Measurements from ENCODE around the gene FAM131B. TPM values are rescaled to one million over a fixed set of nuclear protein-coding genes. Genes with fewer than 3 reads are reported as not detected.

Gene FAM131B
- total and polyA plus RNA-seq, 9 of the 15 experiments (the other 6 are each of a cell fraction or from before 2014, with no cell fraction given), result 0.03 to 0.04 TPM; not detected in 7

- Histone ChIP-seq H3K79me2 (ENCODE audit: control insufficient read depth, insufficient read depth, low read length) (no peaks in the 10 kb centered on the region), H3K27me3 (ENCODE audit: control insufficient read depth in 2 of 2, insufficient read depth in 2 of 2, low read length in 2 of 2) (peaks cover 32 to 65% of the 10 kb centered on the region in 2 experiments; a peak in 4 of 5 replicates), H2AFZ (ENCODE audit: low read depth, low read length) (no peak overlapping the region), H3K9ac (ENCODE audit: insufficient read depth in 1 of 2, low read depth in 2 of 2, low read length in 2 of 2) (no peak overlapping the region), H3K4me2 (ENCODE audit: insufficient read depth, low read length) (no peak overlapping the region), H3K4me3 (no peak overlapping the region), H3K4me1 (replicated peaks in 1 of 2; ENCODE audit: control insufficient read depth in 2 of 2, insufficient read depth in 2 of 2, low read length in 2 of 2) (peaks cover 0 to 19% of the 10 kb centered on the region in 2 experiments; a peak in 2 of 5 replicates), H3K9me3 (replicated peaks; ENCODE audit: control insufficient read depth, insufficient read depth, low read depth, low read length) (no peaks in the 10 kb centered on the region), H4K20me1 (replicated peaks; ENCODE audit: control insufficient read depth, insufficient read depth, low read length) (peaks cover 25% of the 10 kb centered on the region), H3K27ac (ENCODE audit: extremely low read depth, low read depth, low read length) (no peak overlapping the region), H3K36me3 (ENCODE audit: control insufficient read depth, insufficient read depth, low read length) (peaks cover 20% of the 10 kb centered on the region; the same call in 1 of the 3 replicates), H3K9me1 (ENCODE audit: control insufficient read depth, insufficient read depth, low read length) (peaks cover 3% of the 10 kb centered on the region)
- ChIA-PET POLR2A (interaction anchor here (4.3 to 9.7 kb wide), 2 partner anchors 10 to 11 kb away, joined by 46 to 131 read pairs; partner anchors contain the start of gene EPHA1), CTCF (ENCODE audit: low intra/inter-chr PET ratio) (interaction anchor here (1.4 kb wide), 1 partner anchor 342 kb away, joined by 4 read pairs; no protein-coding TSS in a partner anchor)
- WGBS (ENCODE audit: insufficient coverage, low coverage, missing lambda C conversion rate), result 22% methylated on average over 6 of the region's 6 CpGs
- no TSS peak for BruUV-seq (replicated peaks)
- intact Hi-C loops (cut with micrococcal nuclease) (no loop called here), in situ Hi-C loops (cut with MboI) (no loop called here)
- FAIRE-seq, result no peak
- no peak for DNase-seq (ENCODE audit: extremely low read depth in 1 of 4, low spot score in 3 of 4)
- TF ChIP-seq, protein P1, sequence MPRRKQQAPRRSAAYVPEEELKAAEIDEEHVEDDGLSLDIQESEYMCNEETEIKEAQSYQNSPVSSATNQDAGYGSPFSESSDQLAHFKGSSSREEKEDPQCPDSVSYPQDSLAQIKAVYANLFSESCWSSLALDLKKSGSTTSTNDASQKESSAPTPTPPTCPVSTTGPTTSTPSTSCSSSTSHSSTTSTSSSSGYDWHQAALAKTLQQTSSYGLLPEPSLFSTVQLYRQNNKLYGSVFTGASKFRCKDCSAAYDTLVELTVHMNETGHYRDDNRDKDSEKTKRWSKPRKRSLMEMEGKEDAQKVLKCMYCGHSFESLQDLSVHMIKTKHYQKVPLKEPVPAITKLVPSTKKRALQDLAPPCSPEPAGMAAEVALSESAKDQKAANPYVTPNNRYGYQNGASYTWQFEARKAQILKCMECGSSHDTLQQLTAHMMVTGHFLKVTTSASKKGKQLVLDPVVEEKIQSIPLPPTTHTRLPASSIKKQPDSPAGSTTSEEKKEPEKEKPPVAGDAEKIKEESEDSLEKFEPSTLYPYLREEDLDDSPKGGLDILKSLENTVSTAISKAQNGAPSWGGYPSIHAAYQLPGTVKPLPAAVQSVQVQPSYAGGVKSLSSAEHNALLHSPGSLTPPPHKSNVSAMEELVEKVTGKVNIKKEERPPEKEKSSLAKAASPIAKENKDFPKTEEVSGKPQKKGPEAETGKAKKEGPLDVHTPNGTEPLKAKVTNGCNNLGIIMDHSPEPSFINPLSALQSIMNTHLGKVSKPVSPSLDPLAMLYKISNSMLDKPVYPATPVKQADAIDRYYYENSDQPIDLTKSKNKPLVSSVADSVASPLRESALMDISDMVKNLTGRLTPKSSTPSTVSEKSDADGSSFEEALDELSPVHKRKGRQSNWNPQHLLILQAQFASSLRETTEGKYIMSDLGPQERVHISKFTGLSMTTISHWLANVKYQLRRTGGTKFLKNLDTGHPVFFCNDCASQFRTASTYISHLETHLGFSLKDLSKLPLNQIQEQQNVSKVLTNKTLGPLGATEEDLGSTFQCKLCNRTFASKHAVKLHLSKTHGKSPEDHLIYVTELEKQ (CRISPR knock-in tag; IDR thresholded peaks at IDR 0.05), result no peak
- TF ChIP-seq NR4A1 (CRISPR knock-in tag; IDR thresholded peaks at IDR 0.05), result no peak
- TF ChIP-seq NR4A1 (tag; IDR thresholded peaks at IDR 0.05), result no peak
- TF ChIP-seq RFX5 (IDR thresholded peaks at IDR 0.05; ENCODE audit: low read depth, low read length), result no peak
- TF ChIP-seq, protein P2, sequence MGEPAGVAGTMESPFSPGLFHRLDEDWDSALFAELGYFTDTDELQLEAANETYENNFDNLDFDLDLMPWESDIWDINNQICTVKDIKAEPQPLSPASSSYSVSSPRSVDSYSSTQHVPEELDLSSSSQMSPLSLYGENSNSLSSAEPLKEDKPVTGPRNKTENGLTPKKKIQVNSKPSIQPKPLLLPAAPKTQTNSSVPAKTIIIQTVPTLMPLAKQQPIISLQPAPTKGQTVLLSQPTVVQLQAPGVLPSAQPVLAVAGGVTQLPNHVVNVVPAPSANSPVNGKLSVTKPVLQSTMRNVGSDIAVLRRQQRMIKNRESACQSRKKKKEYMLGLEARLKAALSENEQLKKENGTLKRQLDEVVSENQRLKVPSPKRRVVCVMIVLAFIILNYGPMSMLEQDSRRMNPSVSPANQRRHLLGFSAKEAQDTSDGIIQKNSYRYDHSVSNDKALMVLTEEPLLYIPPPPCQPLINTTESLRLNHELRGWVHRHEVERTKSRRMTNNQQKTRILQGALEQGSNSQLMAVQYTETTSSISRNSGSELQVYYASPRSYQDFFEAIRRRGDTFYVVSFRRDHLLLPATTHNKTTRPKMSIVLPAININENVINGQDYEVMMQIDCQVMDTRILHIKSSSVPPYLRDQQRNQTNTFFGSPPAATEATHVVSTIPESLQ (CRISPR knock-in tag; IDR thresholded peaks at IDR 0.05), result no peak
- no peak for TF ChIP-seq CREB1 (IDR thresholded peaks at IDR 0.05)
- TF ChIP-seq CREB1 (CRISPR knock-in tag; IDR thresholded peaks at IDR 0.05), result no peak
- no peak for TF ChIP-seq IRF1 (CRISPR knock-in tag; IDR thresholded peaks at IDR 0.05; ENCODE audit: borderline replicate concordance)
- TF ChIP-seq ZNF224 (CRISPR knock-in tag; IDR thresholded peaks at IDR 0.05), result no peak
- no peak for TF ChIP-seq TRIM25 (IDR thresholded peaks at IDR 0.05; ENCODE audit: borderline replicate concordance)
- no peak for TF ChIP-seq RAD51 (IDR thresholded peaks at IDR 0.05; ENCODE audit: borderline replicate concordance, low read depth)
- TF ChIP-seq HNRNPLL (IDR thresholded peaks at IDR 0.05; ENCODE audit: low read depth, low read length, poor library complexity, severe bottlenecking), result no peak
- no peak for ATAC-seq
These were observed 32.3 kb upstream of the FAM131B start for GRCh38 chr7:143394777-143395176.
